HepG2 (cell line): ENCODE results near the gene MKNK1. TPM values are rescaled to one million over a fixed set of nuclear protein-coding genes. Genes with fewer than 3 reads are reported as not detected.

Experiments
- ATAC-seq: fragments of 200-7000 bp; cut with Tn5 transposase; 3 replicates; pipeline ENCODE4 v1.9.1; 2020; ENCODE audit warnings: mild to moderate bottlenecking, moderate library complexity
- BruUV-seq: library from RNA; stranded (reverse); fragments of 400-500 nt; replicated peaks from 2 replicates; lab custom pipeline; 2021; lab: Mats Ljungman, UMichigan
- CTCF ChIA-PET: fragments of 300-600 bp; formaldehyde crosslinking; extraction: SDS; loops from one replicate; lab custom pipeline; 2021; ENCODE audit warnings: low total read pairs, inconsistent platforms, low intra/inter-chr PET ratio; lab: Yijun Ruan, JAX
- POLR2A ChIA-PET: fragments of 350-600 bp; sonication (Branson Sonifier 250); formaldehyde crosslinking; loops from one replicate; lab custom pipeline; 2020; ENCODE audit warnings: antibody characterized with exemption, inconsistent platforms; lab: Yijun Ruan, JAX
- DNase-seq: peaks from one replicate; pipeline ENCODE4 v3.0.0-alpha.2; 2015; ENCODE audit warnings: low spot score
- FAIRE-seq: peaks from 3 replicates; lab custom pipeline; 2011; peaks lifted over from hg19 to GRCh38; lab: Jason Lieb, UNC
- H2AFZ ChIP-seq: one replicate; pipeline ENCODE4 v1.6.1; 2011; ENCODE audit warnings: low read length, inconsistent platforms
- H3K27ac ChIP-seq: fragments of 300-600 bp; 3 replicates; pipeline ENCODE4 v1.8.0; 2011; ENCODE audit warnings: mixed run types, mild to moderate bottlenecking, mixed read lengths, low read length, inconsistent platforms; ENCODE audit not compliant: insufficient read depth; ENCODE audit errors: extremely low read length
- H3K27me3 ChIP-seq, 2 experiments: fragments of 200-600 bp in 1 of 2; 2 replicates in 1 of 2; 3 replicates in 1 of 2; pipeline versions ENCODE4 v1.6.0 to v1.8.0; 2011; ENCODE audit warnings: low read length in 2 of 2, mild to moderate bottlenecking in 2 of 2, moderate library complexity in 2 of 2, inconsistent platforms in 1 of 2; ENCODE audit not compliant: insufficient read depth in 2 of 2, control insufficient read depth in 1 of 2
- H3K36me3 ChIP-seq, 2 experiments: fragments of 200-600 bp in 1 of 2; replicated peaks in 1 of 2; 2 replicates in 1 of 2; 3 replicates in 1 of 2; pipeline versions ENCODE4 v1.5.1 to v1.8.0; 2011; ENCODE audit warnings: low read length in 2 of 2, inconsistent platforms in 1 of 2; ENCODE audit not compliant: insufficient read depth in 2 of 2, control insufficient read depth in 1 of 2
- H3K4me1 ChIP-seq: 2 replicates; pipeline ENCODE4 v1.5.1; 2012; ENCODE audit warnings: low read length, inconsistent platforms; ENCODE audit not compliant: insufficient read depth
- H3K4me2 ChIP-seq: 2 replicates; pipeline ENCODE4 v1.6.0; 2011; ENCODE audit warnings: low read depth, low read length, inconsistent platforms
- H3K4me3 ChIP-seq, 3 experiments: fragments of 200-600 bp in 1 of 3; sonication (generic), shearing (Covaris generic) in 1 of 3; replicated peaks in 1 of 3; 2 replicates each; pipeline ENCODE4 v1.5.1; 2011 to 2016; ENCODE audit warnings: low read length in 3 of 3, inconsistent platforms in 2 of 3, low read depth in 2 of 3, mild to moderate bottlenecking in 2 of 3, control low read depth in 1 of 3, mixed read lengths in 1 of 3; ENCODE audit not compliant: insufficient read depth in 1 of 3
- H3K79me2 ChIP-seq: one replicate; pipeline ENCODE4 v1.6.1; 2011; ENCODE audit warnings: low read length, inconsistent platforms; ENCODE audit not compliant: insufficient read depth
- H3K9ac ChIP-seq: 2 replicates; pipeline ENCODE4 v1.6.0; 2011; ENCODE audit warnings: mild to moderate bottlenecking, low read depth, low read length, inconsistent platforms; ENCODE audit not compliant: insufficient read depth
- H3K9me3 ChIP-seq: 2 replicates; pipeline ENCODE4 v1.5.1; 2012; ENCODE audit warnings: mild to moderate bottlenecking, low read length
- H4K20me1 ChIP-seq: 2 replicates; pipeline ENCODE4 v1.6.0; 2011; ENCODE audit warnings: inconsistent platforms, mild to moderate bottlenecking, low read length, moderate library complexity; ENCODE audit not compliant: insufficient read depth
- GATAD2A ChIP-seq: IDR thresholded peaks from 2 replicates; pipeline ENCODE4 v1.6.1; 2016
- HDAC1 ChIP-seq: sonication (generic); formaldehyde crosslinking; IDR thresholded peaks from 2 replicates; pipeline ENCODE4 v1.5.1; 2020; ENCODE audit warnings: mild to moderate bottlenecking, missing genetic modification reagents
- MED8 ChIP-seq: sonication (generic); formaldehyde crosslinking; IDR thresholded peaks from 2 replicates; pipeline ENCODE4 v1.8.1; 2023; ENCODE audit warnings: mild to moderate bottlenecking, missing genetic modification reagents; ENCODE audit not compliant: insufficient replicate concordance
- MXD1 ChIP-seq: sonication (generic); formaldehyde crosslinking; IDR thresholded peaks from 2 replicates; pipeline ENCODE4 v1.4.0; 2020; ENCODE audit warnings: mild to moderate bottlenecking, missing genetic modification reagents
- SMAD1 ChIP-seq: sonication (generic); formaldehyde crosslinking; IDR thresholded peaks from 2 replicates; pipeline ENCODE4 v1.4.0; 2020; ENCODE audit warnings: missing genetic modification reagents, low read depth, mild to moderate bottlenecking, borderline replicate concordance
- TMF1 ChIP-seq: sonication (generic); formaldehyde crosslinking; IDR thresholded peaks from 2 replicates; pipeline ENCODE4 v1.8.1; 2022; ENCODE audit warnings: low read depth, missing genetic modification reagents
- ZBTB40 ChIP-seq, 2 experiments: fragments of 450-650 bp in 1 of 2; sonication (generic) in 1 of 2; formaldehyde crosslinking in 1 of 2; IDR thresholded peaks; 2 replicates each; pipeline versions ENCODE4 v1.6.1 to v1.8.0; 2016 to 2022; ENCODE audit warnings: antibody characterized with exemption in 1 of 2, mild to moderate bottlenecking in 1 of 2, missing genetic modification reagents in 1 of 2
- ZNF142 ChIP-seq: sonication (generic); formaldehyde crosslinking; IDR thresholded peaks from 2 replicates; pipeline ENCODE4 v1.4.0; 2020; ENCODE audit warnings: missing genetic modification reagents
- ZNF790 ChIP-seq: sonication (generic); formaldehyde crosslinking; IDR thresholded peaks from 2 replicates; pipeline ENCODE4 v1.8.0; 2022; ENCODE audit warnings: missing genetic modification reagents, mild to moderate bottlenecking, borderline replicate concordance
- WGBS: methylation state at CpG from one replicate; pipeline ENCODE4 v1.1.6; 2017; ENCODE audit warnings: low lambda C conversion rate; 5-methylcytosine and 5-hydroxymethylcytosine counted together
- in situ Hi-C: cut with HindIII; loops from 2 replicates; pipeline ENCODE4 v1.10.0; 2017; ENCODE audit warnings: low pct_unique_long_range_greater_than_20kb; ENCODE audit not compliant: extremely low pct_ligation_motif_present
- intact Hi-C: fragments of 100-400 bp; cut with micrococcal nuclease; formaldehyde crosslinking; loops from one replicate; pipeline ENCODE4 v1.10.0; 2022; ENCODE audit not compliant: unreplicated experiment
- polyA plus RNA-seq, 8 experiments: library from polyadenylated mRNA; depleted of rRNA in 3 of 8; stranded (reverse) in 7 of 8; unstranded in 1 of 8; fragments of >200 nt; fragmentation: Illumina TruSeq in 4 of 8; extraction: Trizol in 4 of 8; gene quantifications; 2 replicates each; pipeline versions ENCODE4 v1.2.1 to v1.2.3, GENCODE V29; 2011 to 2016; ENCODE audit warnings: low read depth in 4 of 8, missing spikeins in 1 of 8, mixed read lengths in 1 of 8; ENCODE audit not compliant: insufficient read depth in 1 of 8
- total RNA-seq, 5 experiments: library from RNA; depleted of rRNA; stranded (reverse); fragments of >200 nt; fragmentation: Illumina TruSeq; extraction: Trizol; gene quantifications; 2 replicates each; pipeline ENCODE4 v1.2.3, GENCODE V29; 2016; ENCODE audit warnings: low read depth in 1 of 5

MKNK1 gene
- total and polyA plus RNA-seq, 2 of the 13 experiments (the other 11 are each of a cell fraction or from before 2014, with no cell fraction given), result 18.5 to 24.1 TPM

DNA sequence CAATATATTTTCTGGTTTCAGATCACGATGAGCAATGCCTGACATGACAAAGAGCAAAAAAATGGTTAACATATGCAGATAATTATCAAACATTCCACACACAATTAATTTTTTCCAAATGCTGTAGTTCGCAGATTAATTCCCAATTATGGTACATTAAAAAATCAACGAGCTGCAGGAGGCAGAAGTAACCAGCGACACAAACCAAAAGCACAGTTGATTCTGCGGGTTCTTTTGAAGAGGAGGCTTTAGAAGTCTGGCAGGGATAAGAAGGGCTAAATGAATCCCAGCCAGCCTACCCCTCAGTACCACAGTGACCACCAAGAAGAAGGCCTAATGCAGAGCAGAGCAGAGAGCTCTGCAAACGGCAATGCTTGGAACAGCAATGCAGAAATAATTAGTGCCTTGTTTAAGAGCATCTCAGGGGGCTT is 35.6 kb downstream of the MKNK1 start:
- no peaks in the 10 kb centered on the region for H3K79me2 ChIP-seq
- no peaks in the 10 kb centered on the region for H4K20me1 ChIP-seq
- WGBS, result 94% methylated on average over 6 of the region's 6 CpGs
- H3K9ac ChIP-seq, result no peak overlapping the region
- H2AFZ ChIP-seq, result no peak overlapping the region
- ChIA-PET CTCF (no interaction called here), POLR2A (no interaction called here)
- no peak overlapping the region for H3K4me2 ChIP-seq
- no peaks in the 10 kb centered on the region for H3K9me3 ChIP-seq
- H3K27me3 ChIP-seq, result no peaks in the 10 kb centered on the region; a peak in 1 of 5 replicates
- peaks cover 3 to 12% of the 10 kb centered on the region in 2 experiments; a peak in 3 of 5 replicates for H3K36me3 ChIP-seq
- no peak for DNase-seq
- no peak for FAIRE-seq
- intact Hi-C loops, result no loop called here
- in situ Hi-C loops, result no loop called here
- no TSS peak for BruUV-seq
- H3K4me1 ChIP-seq, result no peaks in the 10 kb centered on the region
- H3K4me3 ChIP-seq, result no peak overlapping the region
- H3K27ac ChIP-seq, result no peak overlapping the region
- ATAC-seq, result no peak
- TF ChIP-seq ZNF142 (CRISPR knock-in tag), result no peak
- no peak for TF ChIP-seq SMAD1
- no peak for TF ChIP-seq GATAD2A (CRISPR knock-in tag)
- TF ChIP-seq TMF1 (CRISPR knock-in tag), result no peak
- TF ChIP-seq MXD1 (CRISPR knock-in tag), result no peak
- no peak for TF ChIP-seq MED8
- TF ChIP-seq ZNF790 (CRISPR knock-in tag), result no peak
- no peak for TF ChIP-seq ZBTB40 (IDR thresholded peaks at IDR 0.05)
- TF ChIP-seq ZBTB40 (CRISPR knock-in tag; IDR thresholded peaks at IDR 0.05), result no peak
- no peak for TF ChIP-seq HDAC1 (CRISPR knock-in tag)
